Measurements from ENCODE around the gene RPL28. TPM values are rescaled to one million over a fixed set of nuclear protein-coding genes. Genes with fewer than 3 reads are reported as not detected.

The RPL28 gene
- total and polyA plus RNA-seq, 2 of the 13 experiments (the other 11 are each of a cell fraction or from before 2014, with no cell fraction given) = 105 to 420 TPM

- no peak for TF ChIP-seq GRHL1 (CRISPR knock-in tag; conservative IDR thresholded peaks at IDR 0.05)
- no peak for TF ChIP-seq NFYB (CRISPR knock-in tag; IDR thresholded peaks at IDR 0.05)
- TF ChIP-seq TP53 (CRISPR knock-in tag; conservative IDR thresholded peaks at IDR 0.05) = no peak
- peak; percentile 95 for TF ChIP-seq ZSCAN9 (CRISPR knock-in tag; IDR thresholded peaks at IDR 0.05; ENCODE audit: borderline replicate concordance)
- TF ChIP-seq ZNF83 (CRISPR knock-in tag; IDR thresholded peaks at IDR 0.05; ENCODE audit: borderline replicate concordance) = 0 out of 2 replicates have a peak, but pooled peaks have one; percentile 34
- no peak for TF ChIP-seq ZMAT5 (CRISPR knock-in tag; IDR thresholded peaks at IDR 0.05; ENCODE audit: borderline replicate concordance, low read depth)
- 0 out of 2 replicates have a peak, but pooled peaks have one; percentile 48 for TF ChIP-seq ZIK1 (CRISPR knock-in tag; IDR thresholded peaks at IDR 0.05; ENCODE audit: borderline replicate concordance, low read depth)
- TF ChIP-seq JDP2 (CRISPR knock-in tag; IDR thresholded peaks at IDR 0.05; ENCODE audit: borderline replicate concordance) = no peak
- TF ChIP-seq ETV6 (CRISPR knock-in tag; conservative IDR thresholded peaks at IDR 0.05) = 0 out of 2 replicates have a peak, but pooled peaks have one; percentile 53
- TF ChIP-seq ZNF432 (CRISPR knock-in tag; IDR thresholded peaks at IDR 0.05; ENCODE audit: borderline replicate concordance) = no peak
- TF ChIP-seq IRF9 (CRISPR knock-in tag; IDR thresholded peaks at IDR 0.05; ENCODE audit: borderline replicate concordance) = no peak
- TF ChIP-seq HNF1B (CRISPR knock-in tag; IDR thresholded peaks at IDR 0.05) = no peak
- no peak for TF ChIP-seq USF2 (IDR thresholded peaks at IDR 0.05; ENCODE audit: low read depth, low read length)
- no peak for TF ChIP-seq USF2 (CRISPR knock-in tag; IDR thresholded peaks at IDR 0.05; ENCODE audit: borderline replicate concordance)
- no peak for TF ChIP-seq MAFG (CRISPR knock-in tag; IDR thresholded peaks at IDR 0.05)
- TF ChIP-seq ZNF878 (CRISPR knock-in tag; IDR thresholded peaks at IDR 0.05) = peak; percentile 32; the same call in 1 of the 2 replicates
- TF ChIP-seq ZFP41 (CRISPR knock-in tag; IDR thresholded peaks at IDR 0.05; ENCODE audit: borderline replicate concordance) = no peak
- 0 out of 2 replicates have a peak, but pooled peaks have one; percentile 32 for TF ChIP-seq ZSCAN22 (CRISPR knock-in tag; IDR thresholded peaks at IDR 0.05)
- TF ChIP-seq AGO1 (IDR thresholded peaks at IDR 0.05; ENCODE audit: low read depth, low read length, poor library complexity, severe bottlenecking) = no peak
- 0 out of 2 replicates have a peak, but pooled peaks have one; percentile 42 for TF ChIP-seq ZFP36L1 (CRISPR knock-in tag; IDR thresholded peaks at IDR 0.05)
- TF ChIP-seq TRIM22 (IDR thresholded peaks at IDR 0.05) = no peak
- no peak; the same call in 2 of the 3 replicates for TF ChIP-seq MXI1 (IDR thresholded peaks at IDR 0.05; ENCODE audit: borderline replicate concordance, low read depth, low read length)
These were observed 51.7 kb downstream of the RPL28 start (continued) for GRCh38 chr19:55437410-55437809.

Measured in HepG2 (cell line).